ENCODE measurements around the gene ADAM10.

The ADAM10 gene

GRCh38 chr15:58594898-58595297 lies 154.6 kb downstream of the ADAM10 start:
- Histone ChIP-seq H3K4me3 (ENCODE audit: low read depth, low read length) (no peak overlapping the region), H3K27ac (no peak overlapping the region), H3K9ac (no peak overlapping the region), H3K36me3 (ENCODE audit: control insufficient read depth, insufficient read depth, low read length) (no peaks in the 10 kb centered on the region), H3K4me1 (no peaks in the 10 kb centered on the region), H3K27me3 (ENCODE audit: control insufficient read depth, insufficient read depth, low read length) (no peaks in the 10 kb centered on the region), H3K9me3 (ENCODE audit: control insufficient read depth, low read length) (no peaks in the 10 kb centered on the region), H3K4me2 (ENCODE audit: low read length) (no peak overlapping the region), H2AFZ (no peak overlapping the region), H3K79me2 (no peaks in the 10 kb centered on the region)
- TF ChIP-seq, protein P1, sequence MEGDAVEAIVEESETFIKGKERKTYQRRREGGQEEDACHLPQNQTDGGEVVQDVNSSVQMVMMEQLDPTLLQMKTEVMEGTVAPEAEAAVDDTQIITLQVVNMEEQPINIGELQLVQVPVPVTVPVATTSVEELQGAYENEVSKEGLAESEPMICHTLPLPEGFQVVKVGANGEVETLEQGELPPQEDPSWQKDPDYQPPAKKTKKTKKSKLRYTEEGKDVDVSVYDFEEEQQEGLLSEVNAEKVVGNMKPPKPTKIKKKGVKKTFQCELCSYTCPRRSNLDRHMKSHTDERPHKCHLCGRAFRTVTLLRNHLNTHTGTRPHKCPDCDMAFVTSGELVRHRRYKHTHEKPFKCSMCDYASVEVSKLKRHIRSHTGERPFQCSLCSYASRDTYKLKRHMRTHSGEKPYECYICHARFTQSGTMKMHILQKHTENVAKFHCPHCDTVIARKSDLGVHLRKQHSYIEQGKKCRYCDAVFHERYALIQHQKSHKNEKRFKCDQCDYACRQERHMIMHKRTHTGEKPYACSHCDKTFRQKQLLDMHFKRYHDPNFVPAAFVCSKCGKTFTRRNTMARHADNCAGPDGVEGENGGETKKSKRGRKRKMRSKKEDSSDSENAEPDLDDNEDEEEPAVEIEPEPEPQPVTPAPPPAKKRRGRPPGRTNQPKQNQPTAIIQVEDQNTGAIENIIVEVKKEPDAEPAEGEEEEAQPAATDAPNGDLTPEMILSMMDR (IDR thresholded peaks at IDR 0.05): no peak

DNA sequence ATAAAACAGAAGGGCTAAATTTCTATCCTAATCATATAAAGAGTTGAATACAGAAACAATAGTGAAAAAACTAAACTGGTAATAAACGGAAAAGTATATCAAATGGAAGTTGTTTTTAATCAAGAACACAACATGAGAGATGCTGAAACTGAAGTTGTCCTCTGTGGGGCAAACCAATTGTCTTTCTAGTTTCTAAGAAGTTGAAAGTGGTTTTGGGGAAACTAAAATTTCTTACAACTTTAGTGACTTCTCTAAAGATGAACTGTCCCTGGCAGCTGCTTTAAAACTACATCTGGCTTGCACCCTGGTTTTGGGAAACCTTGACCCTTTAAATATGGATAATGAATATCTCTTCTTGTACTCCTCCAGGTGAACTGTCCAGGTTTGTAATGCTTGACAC lies 155.6 kb downstream of the ADAM10 start:
- H2AFZ ChIP-seq: no peak overlapping the region
- H3K4me3 ChIP-seq (ENCODE audit: low read depth, low read length): no peak overlapping the region
- H3K4me1 ChIP-seq: no peaks in the 10 kb centered on the region
- TF ChIP-seq, protein P1 (IDR thresholded peaks at IDR 0.05): no peak
- H3K4me2 ChIP-seq (ENCODE audit: low read length): no peak overlapping the region
- no peaks in the 10 kb centered on the region for H3K36me3 ChIP-seq (ENCODE audit: control insufficient read depth, insufficient read depth, low read length)
- H3K79me2 ChIP-seq: no peaks in the 10 kb centered on the region
- no peaks in the 10 kb centered on the region for H3K9me3 ChIP-seq (ENCODE audit: control insufficient read depth, low read length)
- H3K9ac ChIP-seq: no peak overlapping the region
- H3K27me3 ChIP-seq (ENCODE audit: control insufficient read depth, insufficient read depth, low read length): no peaks in the 10 kb centered on the region
- no peak overlapping the region for H3K27ac ChIP-seq

GRCh38 chr15:58590926-58591325 lies 158.6 kb downstream of the ADAM10 start:
- Histone ChIP-seq H3K27me3 (ENCODE audit: control insufficient read depth, insufficient read depth, low read length) (no peaks in the 10 kb centered on the region), H3K79me2 (no peaks in the 10 kb centered on the region), H3K27ac (no peak overlapping the region), H3K4me1 (no peaks in the 10 kb centered on the region), H3K9me3 (ENCODE audit: control insufficient read depth, low read length) (no peaks in the 10 kb centered on the region), H3K4me2 (ENCODE audit: low read length) (no peak overlapping the region), H3K36me3 (ENCODE audit: control insufficient read depth, insufficient read depth, low read length) (no peaks in the 10 kb centered on the region), H3K4me3 (ENCODE audit: low read depth, low read length) (no peak overlapping the region), H3K9ac (no peak overlapping the region), H2AFZ (no peak overlapping the region)
- TF ChIP-seq, protein P1 (IDR thresholded peaks at IDR 0.05): no peak

DNA sequence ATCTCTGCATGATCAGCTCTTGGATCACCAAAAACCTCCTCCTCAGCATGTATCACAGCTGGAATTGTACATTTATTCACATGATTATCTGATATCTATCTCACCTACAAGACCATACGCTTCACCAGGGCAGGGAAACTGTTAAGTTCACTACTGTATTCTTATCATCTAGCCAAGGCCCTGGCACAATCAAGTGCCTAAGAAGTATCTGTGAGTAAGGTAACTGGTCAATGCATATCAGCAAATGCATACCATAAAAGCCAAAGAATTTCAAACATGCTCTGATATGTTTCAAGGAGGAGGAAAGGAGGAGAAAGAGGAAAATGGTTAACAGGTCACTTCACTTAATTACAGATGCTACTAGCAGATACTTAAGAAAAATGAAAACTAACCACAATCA lies 159.3 kb downstream of the ADAM10 start:
- H3K27me3 ChIP-seq (ENCODE audit: control insufficient read depth, insufficient read depth, low read length): no peaks in the 10 kb centered on the region
- no peak overlapping the region for H3K9ac ChIP-seq
- no peaks in the 10 kb centered on the region for H3K4me1 ChIP-seq
- no peaks in the 10 kb centered on the region for H3K36me3 ChIP-seq (ENCODE audit: control insufficient read depth, insufficient read depth, low read length)
- no peaks in the 10 kb centered on the region for H3K9me3 ChIP-seq (ENCODE audit: control insufficient read depth, low read length)
- no peak overlapping the region for H3K27ac ChIP-seq
- no peak overlapping the region for H2AFZ ChIP-seq
- TF ChIP-seq, protein P1 (IDR thresholded peaks at IDR 0.05): no peak
- no peak overlapping the region for H3K4me2 ChIP-seq (ENCODE audit: low read length)
- no peaks in the 10 kb centered on the region for H3K79me2 ChIP-seq
- no peak overlapping the region for H3K4me3 ChIP-seq (ENCODE audit: low read depth, low read length)

DNA sequence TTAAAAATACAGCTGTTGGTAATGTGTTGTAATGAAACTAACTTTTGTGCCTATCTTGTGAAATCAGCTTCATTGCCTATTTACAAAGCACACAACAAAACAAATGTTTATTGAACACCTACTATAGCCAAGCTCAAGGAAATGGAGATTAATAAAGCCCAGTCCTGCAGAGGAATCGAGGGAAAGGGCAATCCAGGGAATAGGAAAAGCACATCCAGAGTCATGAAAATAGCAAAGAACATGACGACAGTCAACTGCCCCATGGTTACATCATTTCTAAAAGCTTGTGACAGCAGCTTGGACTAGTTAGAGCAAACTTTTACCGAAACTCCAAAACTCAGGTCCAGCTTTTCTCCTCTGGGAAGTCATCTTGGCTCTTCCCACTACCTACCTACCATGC lies 160.5 kb downstream of the ADAM10 start:
- TF ChIP-seq, protein P1 (IDR thresholded peaks at IDR 0.05): no peak
- Histone ChIP-seq H3K36me3 (ENCODE audit: control insufficient read depth, insufficient read depth, low read length) (no peaks in the 10 kb centered on the region), H3K4me2 (ENCODE audit: low read length) (no peak overlapping the region), H3K9ac (no peak overlapping the region), H3K9me3 (ENCODE audit: control insufficient read depth, low read length) (no peaks in the 10 kb centered on the region), H3K27me3 (ENCODE audit: control insufficient read depth, insufficient read depth, low read length) (no peaks in the 10 kb centered on the region), H2AFZ (no peak overlapping the region), H3K79me2 (no peaks in the 10 kb centered on the region), H3K4me1 (no peaks in the 10 kb centered on the region), H3K4me3 (ENCODE audit: low read depth, low read length) (no peak overlapping the region), H3K27ac (no peak overlapping the region)

Data from parathyroid adenoma (tissue), 2 donors.